ENCODE data around the gene KLK3.

Gene KLK3

GRCh38 chr19:50869479-50869878 lies 14.8 kb downstream of the KLK3 start:
- Histone ChIP-seq H3K4me3 (ENCODE audit: low read length in 2 of 2) (no peak overlapping the region), H2BK120ac (ENCODE audit: low read depth, low read length) (no peak overlapping the region), H2BK5ac (ENCODE audit: low read length) (no peak overlapping the region), H3K14ac (ENCODE audit: low read length) (no peak overlapping the region), H3K23ac (ENCODE audit: low read depth, low read length, poor library complexity) (no peak overlapping the region), H3K9me3 (replicated peaks in 1 of 2; ENCODE audit: control insufficient read depth in 2 of 2, insufficient read depth in 1 of 2, low read depth in 1 of 2, low read length in 2 of 2) (no peaks in the 10 kb centered on the region), H3K4me2 (ENCODE audit: insufficient read depth, low read length, poor library complexity, severe bottlenecking) (no peak overlapping the region), H3K27ac (replicated peaks; ENCODE audit: low read length) (no peak overlapping the region), H2AFZ (ENCODE audit: low read length) (no peak overlapping the region), H2BK15ac (ENCODE audit: low read length) (no peak overlapping the region), H3K18ac (ENCODE audit: low read length) (no peak overlapping the region), H3K4me1 (ENCODE audit: control insufficient read depth in 2 of 2, insufficient read depth in 1 of 2, low read depth in 1 of 2, low read length in 2 of 2) (peaks cover 0 to 1% of the 10 kb centered on the region in 2 donors), H3K79me1 (ENCODE audit: low read depth, low read length) (no peaks in the 10 kb centered on the region), H3K36me3 (replicated peaks in 1 of 2; ENCODE audit: control insufficient read depth in 2 of 2, insufficient read depth in 2 of 2, low read length in 2 of 2) (no peaks in the 10 kb centered on the region), H2AK5ac (ENCODE audit: low read depth, low read length) (no peak overlapping the region), H3K4ac (ENCODE audit: low read length) (no peak overlapping the region), H4K91ac (ENCODE audit: low read depth, low read length, poor library complexity) (no peak overlapping the region), H3K27me3 (ENCODE audit: control insufficient read depth in 3 of 3, insufficient read depth in 3 of 3, low read depth in 1 of 3, low read length in 3 of 3) (peaks cover 0 to 54% (median 0%) of the 10 kb centered on the region in 3 experiments), H3K9ac (ENCODE audit: low read depth, low read length, poor library complexity) (no peak overlapping the region), H2BK12ac (ENCODE audit: low read length) (no peak overlapping the region), H4K8ac (ENCODE audit: low read depth, low read length) (no peak overlapping the region)
- no CpG with 5 or more reads among the region's 4 CpGs for WGBS, 2 donors (ENCODE audit: extremely low coverage in 2 of 2, insufficient read length in 2 of 2, insufficient replicate concordance in 1 of 2)
- no peak for DNase-seq (ENCODE audit: low spot score)

- Histone ChIP-seq H2BK120ac (ENCODE audit: low read depth, low read length) (no peak overlapping the region), H3K23ac (ENCODE audit: low read depth, low read length, poor library complexity) (peak overlapping the region; percentile 83), H4K8ac (ENCODE audit: low read depth, low read length) (no peak overlapping the region), H3K4me3 (ENCODE audit: low read length in 2 of 2) (no peak overlapping the region), H2BK15ac (ENCODE audit: low read length) (no peak overlapping the region), H2BK12ac (ENCODE audit: low read length) (no peak overlapping the region), H3K4me1 (ENCODE audit: control insufficient read depth in 2 of 2, insufficient read depth in 1 of 2, low read depth in 1 of 2, low read length in 2 of 2) (peaks cover 0 to 1% of the 10 kb centered on the region in 2 donors), H2BK5ac (ENCODE audit: low read length) (no peak overlapping the region), H3K4me2 (ENCODE audit: insufficient read depth, low read length, poor library complexity, severe bottlenecking) (no peak overlapping the region), H3K9ac (ENCODE audit: low read depth, low read length, poor library complexity) (no peak overlapping the region), H3K4ac (ENCODE audit: low read length) (no peak overlapping the region), H4K91ac (ENCODE audit: low read depth, low read length, poor library complexity) (no peak overlapping the region), H3K36me3 (replicated peaks in 1 of 2; ENCODE audit: control insufficient read depth in 2 of 2, insufficient read depth in 2 of 2, low read length in 2 of 2) (no peaks in the 10 kb centered on the region), H3K27me3 (ENCODE audit: control insufficient read depth in 3 of 3, insufficient read depth in 3 of 3, low read depth in 1 of 3, low read length in 3 of 3) (peaks cover 0 to 63% (median 3%) of the 10 kb centered on the region in 3 experiments), H2AFZ (ENCODE audit: low read length) (no peak overlapping the region), H3K18ac (ENCODE audit: low read length) (no peak overlapping the region), H3K9me3 (replicated peaks in 1 of 2; ENCODE audit: control insufficient read depth in 2 of 2, insufficient read depth in 1 of 2, low read depth in 1 of 2, low read length in 2 of 2) (no peaks in the 10 kb centered on the region), H3K14ac (ENCODE audit: low read length) (no peak overlapping the region), H2AK5ac (ENCODE audit: low read depth, low read length) (no peak overlapping the region), H3K27ac (replicated peaks; ENCODE audit: low read length) (no peak overlapping the region), H3K79me1 (ENCODE audit: low read depth, low read length) (no peaks in the 10 kb centered on the region)
- DNase-seq (ENCODE audit: low spot score) = no peak
- no CpG with 5 or more reads among the region's 26 CpGs for WGBS, 2 donors (ENCODE audit: extremely low coverage in 2 of 2, insufficient read length in 2 of 2, insufficient replicate concordance in 1 of 2)
These were observed 15.8 kb downstream of the KLK3 start for GRCh38 chr19:50870417-50871089.

GRCh38 chr19:50873056-50873455 lies 18.3 kb downstream of the KLK3 start, which contains the start of gene KLK2:
TSS of gene KLK2 (plus strand) at chr19:50873439. CDS start at chr19:50873474, 35 bp downstream.
- H3K9ac ChIP-seq (ENCODE audit: low read depth, low read length, poor library complexity) = peak within 1 kb of the TSS; percentile 10
- H3K36me3 ChIP-seq (replicated peaks in 1 of 2; ENCODE audit: control insufficient read depth in 2 of 2, insufficient read depth in 2 of 2, low read length in 2 of 2) = no peaks in the 10 kb centered on the region
- no peak within 1 kb of the TSS for H3K27ac ChIP-seq (replicated peaks; ENCODE audit: low read length)
- no peak within 1 kb of the TSS for H2BK12ac ChIP-seq (ENCODE audit: low read length)
- no peak within 1 kb of the TSS for H4K91ac ChIP-seq (ENCODE audit: low read depth, low read length, poor library complexity)
- peak within 1 kb of the TSS; percentile 22 for H3K18ac ChIP-seq (ENCODE audit: low read length)
- H2BK5ac ChIP-seq (ENCODE audit: low read length) = no peak within 1 kb of the TSS
- no peak within 1 kb of the TSS for H3K4me3 ChIP-seq (ENCODE audit: low read length in 2 of 2)
- no peak within 1 kb of the TSS for H2AK5ac ChIP-seq (ENCODE audit: low read depth, low read length)
- H3K9me3 ChIP-seq (replicated peaks in 1 of 2; ENCODE audit: control insufficient read depth in 2 of 2, insufficient read depth in 1 of 2, low read depth in 1 of 2, low read length in 2 of 2) = no peaks in the 10 kb centered on the region
- no peaks in the 10 kb centered on the region for H3K79me1 ChIP-seq (ENCODE audit: low read depth, low read length)
- H3K4me1 ChIP-seq (ENCODE audit: control insufficient read depth in 2 of 2, insufficient read depth in 1 of 2, low read depth in 1 of 2, low read length in 2 of 2) = no peaks in the 10 kb centered on the region
- no peak within 1 kb of the TSS for H3K4ac ChIP-seq (ENCODE audit: low read length)
- no peak within 1 kb of the TSS for H3K14ac ChIP-seq (ENCODE audit: low read length)
- no peak within 1 kb of the TSS for H3K23ac ChIP-seq (ENCODE audit: low read depth, low read length, poor library complexity)
- DNase-seq (ENCODE audit: low spot score) = no peak
- H2AFZ ChIP-seq (ENCODE audit: low read length) = no peak within 1 kb of the TSS
- H3K4me2 ChIP-seq (ENCODE audit: insufficient read depth, low read length, poor library complexity, severe bottlenecking) = no peak within 1 kb of the TSS
- H2BK120ac ChIP-seq (ENCODE audit: low read depth, low read length) = no peak within 1 kb of the TSS
- no peak within 1 kb of the TSS for H2BK15ac ChIP-seq (ENCODE audit: low read length)
- no CpG with 5 or more reads among the region's 3 CpGs for WGBS, 2 donors (ENCODE audit: extremely low coverage in 2 of 2, insufficient read length in 2 of 2, insufficient replicate concordance in 1 of 2)
- H3K27me3 ChIP-seq (ENCODE audit: control insufficient read depth in 3 of 3, insufficient read depth in 3 of 3, low read depth in 1 of 3, low read length in 3 of 3) = peaks cover 0 to 72% (median 3%) of the 10 kb centered on the region in 3 experiments
- H4K8ac ChIP-seq (ENCODE audit: low read depth, low read length) = no peak within 1 kb of the TSS

GRCh38 chr19:50874211-50874610 lies 19.5 kb downstream of the KLK3 start:
- no peak overlapping the region for H2BK120ac ChIP-seq (ENCODE audit: low read depth, low read length)
- H3K9me3 ChIP-seq (replicated peaks in 1 of 2; ENCODE audit: control insufficient read depth in 2 of 2, insufficient read depth in 1 of 2, low read depth in 1 of 2, low read length in 2 of 2) = no peaks in the 10 kb centered on the region
- no peaks in the 10 kb centered on the region for H3K4me1 ChIP-seq (ENCODE audit: control insufficient read depth in 2 of 2, insufficient read depth in 1 of 2, low read depth in 1 of 2, low read length in 2 of 2)
- no peak overlapping the region for H4K91ac ChIP-seq (ENCODE audit: low read depth, low read length, poor library complexity)
- no peak overlapping the region for H3K18ac ChIP-seq (ENCODE audit: low read length)
- no peak overlapping the region for H3K23ac ChIP-seq (ENCODE audit: low read depth, low read length, poor library complexity)
- H3K79me1 ChIP-seq (ENCODE audit: low read depth, low read length) = no peaks in the 10 kb centered on the region
- DNase-seq (ENCODE audit: low spot score) = no peak
- H3K9ac ChIP-seq (ENCODE audit: low read depth, low read length, poor library complexity) = no peak overlapping the region
- no peak overlapping the region for H4K8ac ChIP-seq (ENCODE audit: low read depth, low read length)
- no peak overlapping the region for H2BK5ac ChIP-seq (ENCODE audit: low read length)
- no peak overlapping the region for H3K4me3 ChIP-seq (ENCODE audit: low read length in 2 of 2)
- H2BK12ac ChIP-seq (ENCODE audit: low read length) = no peak overlapping the region
- H3K4me2 ChIP-seq (ENCODE audit: insufficient read depth, low read length, poor library complexity, severe bottlenecking) = no peak overlapping the region
- no peak overlapping the region for H3K4ac ChIP-seq (ENCODE audit: low read length)
- H2AFZ ChIP-seq (ENCODE audit: low read length) = no peak overlapping the region
- no peak overlapping the region for H2BK15ac ChIP-seq (ENCODE audit: low read length)
- H3K27me3 ChIP-seq (ENCODE audit: control insufficient read depth in 3 of 3, insufficient read depth in 3 of 3, low read depth in 1 of 3, low read length in 3 of 3) = peaks cover 0 to 79% (median 3%) of the 10 kb centered on the region in 3 experiments
- H3K14ac ChIP-seq (ENCODE audit: low read length) = no peak overlapping the region
- WGBS, 2 donors (ENCODE audit: extremely low coverage in 2 of 2, insufficient read length in 2 of 2, insufficient replicate concordance in 1 of 2) = no CpG with 5 or more reads among the region's 5 CpGs
- no peak overlapping the region for H2AK5ac ChIP-seq (ENCODE audit: low read depth, low read length)
- no peak overlapping the region for H3K27ac ChIP-seq (replicated peaks; ENCODE audit: low read length)
- no peaks in the 10 kb centered on the region for H3K36me3 ChIP-seq (replicated peaks in 1 of 2; ENCODE audit: control insufficient read depth in 2 of 2, insufficient read depth in 2 of 2, low read length in 2 of 2)
